HG02885 (cell line): Measurements from ENCODE around the gene CD2AP.

Experiments used
- ATAC-seq: cut with Tn5 transposase; IDR thresholded peaks from one replicate; pipeline ENCODE4 v1.9.1; 2021; ENCODE audit warnings: mild to moderate bottlenecking; ENCODE audit not compliant: unreplicated experiment, poor library complexity

CD2AP gene

GRCh38 chr6:47669684-47670513 lies 192.3 kb downstream of the CD2AP start:
- no peak for ATAC-seq

- ATAC-seq, result no peak
Measured at GRCh38 chr6:47670851-47671250, 193.3 kb downstream of the CD2AP start.

GRCh38 chr6:47671777-47672176 lies 194.2 kb downstream of the CD2AP start:
- no peak for ATAC-seq

GRCh38 chr6:47672816-47673215 lies 195.2 kb downstream of the CD2AP start:
- no peak for ATAC-seq

- ATAC-seq, result no peak
Measured at GRCh38 chr6:47674673-47675072, 197.1 kb downstream of the CD2AP start.
